Measurements from ENCODE around the gene PHKB.

- TF ChIP-seq CTCF (optimal IDR thresholded peaks at IDR 0.05 in 1 of 3, IDR thresholded peaks at IDR 0.05 in 1 of 3, conservative IDR thresholded peaks at IDR 0.05 in 1 of 3; ENCODE audit: extremely low read depth in 1 of 3, insufficient read depth in 2 of 3, low read length in 3 of 3), result no peak
- TF ChIP-seq EZH2 (IDR thresholded peaks at IDR 0.05; ENCODE audit: low read length), result no peak
Observed at GRCh38 chr16:47571711-47572110, 110.6 kb downstream of the PHKB start.
